Stimulated activated CD8-positive, alpha-beta memory T cell treated with anti-CD3 and anti-CD28 coated beads, Interleukin-12 subunit alpha, Interleukin-12 subunit beta, amount 100 ng/mL, for 24 hours (primary cell): Measurements from ENCODE around the gene DCDC2B.
"Not testable (repeated sequence)": the region's sequence is repeated elsewhere in the genome, so short reads cannot be mapped to it uniquely, and the experiment has no call there.

Source experiments
- DNase-seq: peaks from one replicate; pipeline ENCODE4 v3.0.0-alpha.2; 2020; ENCODE audit errors: extremely low read depth

DCDC2B gene

GRCh38 chr1:32256473-32257226 lies 47.8 kb downstream of the DCDC2B start:
- DNase-seq = no peak

- DNase-seq = no peak
Measured at GRCh38 chr1:32257227-32257508, 48.3 kb downstream of the DCDC2B start.

- not testable (repeated sequence) for DNase-seq
Measured at GRCh38 chr1:32263236-32263593, 54.3 kb downstream of the DCDC2B start.

GRCh38 chr1:32263744-32264143 lies 54.9 kb downstream of the DCDC2B start:
- no peak for DNase-seq
